Measurements from ENCODE around the gene SMARCD1.

Gene SMARCD1

GRCh38 chr12:50149311-50149710 lies 64.2 kb downstream of the SMARCD1 start:
- no peak for DNase-seq
